Measurements from ENCODE around the gene OPCML. TPM values are rescaled to one million over a fixed set of nuclear protein-coding genes. Genes with fewer than 3 reads are reported as not detected.
A peak's percentile ranks its signal among the peaks of the same experiment; 100 is the strongest.

OPCML gene
- polyA plus RNA-seq, 4 donors, result 14.9 to 18.5 (median 15.9) TPM

GRCh38 chr11:133007027-133007584, 525.2 kb downstream of the OPCML start:
- no peak for DNase-seq (ENCODE audit: low read depth in 4 of 4, low spot score in 3 of 4)

- DNase-seq (ENCODE audit: low read depth in 4 of 4, low spot score in 3 of 4), result no peak
Observed at GRCh38 chr11:133004369-133004768, 527.9 kb downstream of the OPCML start.

DNA sequence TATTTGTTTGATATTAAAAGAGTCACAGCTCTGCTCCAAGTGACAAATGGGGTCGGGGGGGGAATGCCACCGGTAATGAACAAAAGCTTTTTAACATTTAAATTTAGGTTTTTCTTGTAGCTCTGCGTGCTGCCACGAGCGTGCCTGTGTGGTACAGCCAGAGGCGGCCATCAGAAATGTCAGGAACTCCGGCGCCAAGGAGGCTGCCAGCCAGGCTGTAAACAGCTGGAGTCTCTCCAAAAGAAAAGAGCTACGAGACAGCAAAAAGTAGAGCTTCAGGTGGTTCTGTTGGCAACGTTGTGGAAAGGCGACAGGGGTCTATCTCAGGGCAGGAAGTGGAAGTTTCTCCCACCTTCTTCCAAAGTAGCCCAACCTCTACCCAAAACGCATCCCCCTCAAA, 532.8 kb downstream of the OPCML start:
- DNase-seq (ENCODE audit: low read depth in 4 of 4, low spot score in 3 of 4), result no peak

DNA sequence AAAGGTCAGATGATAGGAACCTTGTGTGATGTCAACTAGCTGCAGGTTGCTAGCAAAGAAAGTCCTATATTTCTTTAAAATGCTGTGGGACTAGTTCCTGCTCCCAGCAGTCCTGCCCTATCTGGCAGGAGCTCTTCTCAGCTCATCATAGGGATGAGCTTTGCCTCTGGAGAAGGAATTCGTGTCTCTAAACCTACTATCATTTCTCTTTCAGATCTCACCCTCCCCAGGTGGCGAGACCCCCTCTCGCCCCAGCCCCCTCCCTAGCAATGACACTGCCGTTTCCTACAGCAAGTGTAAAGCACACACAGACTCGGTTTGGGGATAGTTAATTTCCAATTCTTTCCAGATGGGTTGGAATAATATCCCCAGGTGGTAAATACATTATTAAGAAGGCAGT, 533.3 kb downstream of the OPCML start:
- DNase-seq (ENCODE audit: low read depth in 4 of 4, low spot score in 3 of 4), result no peak

DNA sequence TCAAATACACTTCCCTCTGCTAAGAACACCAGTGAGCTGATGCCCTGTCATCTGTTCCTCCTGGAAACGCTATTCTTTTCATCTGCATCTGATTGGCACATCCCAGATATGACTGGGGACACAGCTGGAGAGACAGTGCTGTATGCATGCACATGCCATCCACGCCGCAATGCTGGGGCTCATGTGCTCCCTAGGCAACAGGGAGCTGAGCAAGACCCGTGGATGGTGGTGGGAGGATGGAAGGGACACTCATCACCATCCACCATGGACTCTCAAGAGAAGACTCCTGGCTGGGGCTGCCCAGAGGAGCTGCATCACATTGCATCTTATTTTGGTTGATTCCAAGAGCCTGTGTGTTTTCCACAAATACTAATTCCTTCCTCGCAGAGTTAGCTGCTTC, 534.9 kb downstream of the OPCML start:
- no peak for DNase-seq (ENCODE audit: low read depth in 4 of 4, low spot score in 3 of 4)

GRCh38 chr11:132994966-132995365, 537.3 kb downstream of the OPCML start:
- no peak for DNase-seq (ENCODE audit: low read depth in 4 of 4, low spot score in 3 of 4)

- peak in 2 of 4 donors; percentile 44 to 47 for DNase-seq (ENCODE audit: low read depth in 4 of 4, low spot score in 3 of 4)
Observed at GRCh38 chr11:132993991-132994502, 538.3 kb downstream of the OPCML start.

- DNase-seq (ENCODE audit: low read depth in 4 of 4, low spot score in 3 of 4), result no peak
Observed at GRCh38 chr11:132992838-132993631, 539.3 kb downstream of the OPCML start.

GRCh38 chr11:132988411-132988810, 543.9 kb downstream of the OPCML start:
- no peak for DNase-seq (ENCODE audit: low read depth in 4 of 4, low spot score in 3 of 4)

GRCh38 chr11:132987936-132988335, 544.4 kb downstream of the OPCML start:
- no peak for DNase-seq (ENCODE audit: low read depth in 4 of 4, low spot score in 3 of 4)

- no peak for DNase-seq (ENCODE audit: low read depth in 4 of 4, low spot score in 3 of 4)
Observed at GRCh38 chr11:132983641-132983978, 548.7 kb downstream of the OPCML start.

DNA sequence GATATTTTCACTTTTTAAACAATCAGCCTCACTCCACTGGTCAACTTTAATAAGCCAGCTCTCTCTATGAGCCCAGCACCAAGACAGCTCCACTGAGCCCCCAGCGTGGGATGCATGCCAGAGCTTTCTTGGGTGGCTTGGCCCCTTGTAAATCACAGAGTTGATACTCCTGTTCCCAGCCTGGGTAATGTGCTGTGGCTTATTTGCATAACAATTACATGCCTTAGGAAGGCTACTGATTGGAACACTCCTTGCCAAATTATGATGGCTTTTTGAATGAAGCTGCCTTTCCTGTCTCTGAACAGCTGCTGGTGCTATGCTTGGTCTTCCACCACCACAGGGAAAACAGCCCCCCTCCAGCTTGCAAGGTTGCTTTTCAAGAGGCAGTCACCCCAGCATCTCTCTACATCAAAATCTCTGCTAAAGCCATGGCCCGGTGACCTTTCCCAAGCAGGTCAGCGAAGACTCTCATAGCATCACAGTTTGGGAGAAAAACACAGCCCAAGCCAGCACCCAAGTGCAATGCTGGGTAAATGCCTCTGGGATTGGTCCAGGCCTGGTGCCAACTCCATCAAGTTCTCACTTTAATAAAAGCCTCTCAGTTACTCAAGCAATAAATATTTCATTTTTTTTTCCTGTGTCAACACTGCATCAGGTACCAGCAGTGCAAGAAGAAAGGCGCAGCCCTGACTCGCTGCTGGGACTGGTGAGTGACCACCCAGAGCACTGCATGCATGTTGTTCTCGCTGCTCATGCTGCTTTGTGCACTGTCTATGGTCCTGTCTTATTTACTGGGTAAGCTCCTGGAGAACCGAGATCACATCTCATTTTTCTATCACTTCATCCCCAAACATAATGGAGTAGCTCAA, 549.3 kb downstream of the OPCML start:
- no peak for DNase-seq (ENCODE audit: low read depth in 4 of 4, low spot score in 3 of 4)

- DNase-seq (ENCODE audit: low read depth in 4 of 4, low spot score in 3 of 4), result no peak
Observed at GRCh38 chr11:132981131-132981956, 551.0 kb downstream of the OPCML start.

DNA sequence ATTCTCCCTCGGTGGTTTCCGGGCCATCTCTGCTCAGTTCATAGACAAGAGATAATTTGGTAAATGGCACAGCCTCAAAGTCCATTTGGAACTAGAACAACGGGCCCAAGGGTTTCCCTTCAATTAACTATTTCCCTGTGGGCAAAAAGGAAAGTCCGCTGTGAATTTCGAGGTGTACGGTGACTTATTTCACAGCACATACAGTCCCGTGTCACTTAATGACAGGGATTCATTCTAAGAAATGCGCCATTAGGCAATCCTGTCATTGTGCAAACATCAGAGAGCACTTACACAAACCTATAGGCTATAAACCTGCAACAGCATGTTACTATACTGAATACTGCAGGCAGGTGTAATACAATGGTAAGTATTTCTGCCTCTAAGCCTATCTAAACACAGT, 551.6 kb downstream of the OPCML start:
- no peak for DNase-seq (ENCODE audit: low read depth in 4 of 4, low spot score in 3 of 4)

DNA sequence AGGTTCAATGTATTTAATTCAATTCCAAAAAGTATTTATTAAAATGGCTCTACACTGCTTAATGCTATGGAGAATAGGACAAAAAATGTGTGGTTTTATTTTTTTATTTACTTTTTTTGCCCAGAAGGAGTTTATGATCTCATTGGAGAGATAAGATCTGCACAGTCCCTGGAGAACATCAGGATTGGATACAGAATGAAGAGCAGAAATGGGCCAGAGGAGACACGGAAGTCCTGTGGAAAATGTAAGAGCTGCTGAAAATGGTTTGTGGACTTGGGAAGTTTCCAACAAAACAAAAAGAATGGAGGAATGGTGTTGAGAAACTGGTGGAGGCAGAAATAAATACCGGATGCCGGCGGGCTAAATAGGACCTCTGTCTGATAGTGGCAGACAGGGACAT, 554.6 kb downstream of the OPCML start:
- no peak for DNase-seq (ENCODE audit: low read depth in 4 of 4, low spot score in 3 of 4)

DNA sequence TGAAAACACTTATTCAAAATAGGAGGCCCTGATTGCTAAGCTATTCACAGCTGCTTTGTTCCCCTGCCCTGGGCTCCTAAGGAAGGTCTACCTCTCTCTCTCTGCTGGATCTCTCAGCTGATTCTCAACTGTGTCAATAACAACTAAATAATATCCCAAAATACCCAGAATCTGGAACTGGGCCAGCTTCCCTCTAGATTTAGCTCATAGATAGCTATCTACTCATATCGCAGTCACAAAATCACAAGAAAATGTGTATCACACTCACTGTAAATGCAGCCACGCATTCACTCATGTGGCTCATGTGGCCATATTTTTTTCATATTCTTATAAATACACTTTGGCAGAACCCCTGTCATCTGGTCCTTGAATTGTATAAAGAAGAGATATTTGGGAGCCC, 555.1 kb downstream of the OPCML start:
- no peak for DNase-seq (ENCODE audit: low read depth in 4 of 4, low spot score in 3 of 4)

GRCh38 chr11:132976115-132976514, 556.2 kb downstream of the OPCML start:
- no peak for DNase-seq (ENCODE audit: low read depth in 4 of 4, low spot score in 3 of 4)

- DNase-seq (ENCODE audit: low read depth in 4 of 4, low spot score in 3 of 4), result no peak
Observed at GRCh38 chr11:132973686-132974085, 558.6 kb downstream of the OPCML start.

DNA sequence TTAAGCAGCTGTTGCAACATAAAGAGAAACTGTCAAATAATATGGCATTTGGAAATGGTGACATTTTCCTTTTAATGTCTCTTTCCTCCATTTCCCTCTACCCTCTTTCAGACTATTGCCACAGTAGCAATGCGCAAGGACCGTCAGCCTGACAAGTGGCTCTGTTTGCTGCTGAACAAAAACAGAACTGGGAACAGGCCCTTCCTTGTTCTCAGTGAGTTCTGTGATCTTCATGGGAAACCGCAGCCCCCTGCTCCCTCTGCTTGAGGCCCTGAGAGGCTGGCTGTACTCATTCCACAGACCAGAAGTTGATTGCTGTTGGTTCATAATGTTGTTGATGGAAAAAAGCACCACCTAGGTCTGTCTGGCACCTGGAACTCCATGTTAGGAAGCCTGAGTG, 559.7 kb downstream of the OPCML start:
- no peak for DNase-seq (ENCODE audit: low read depth in 4 of 4, low spot score in 3 of 4)

DNA sequence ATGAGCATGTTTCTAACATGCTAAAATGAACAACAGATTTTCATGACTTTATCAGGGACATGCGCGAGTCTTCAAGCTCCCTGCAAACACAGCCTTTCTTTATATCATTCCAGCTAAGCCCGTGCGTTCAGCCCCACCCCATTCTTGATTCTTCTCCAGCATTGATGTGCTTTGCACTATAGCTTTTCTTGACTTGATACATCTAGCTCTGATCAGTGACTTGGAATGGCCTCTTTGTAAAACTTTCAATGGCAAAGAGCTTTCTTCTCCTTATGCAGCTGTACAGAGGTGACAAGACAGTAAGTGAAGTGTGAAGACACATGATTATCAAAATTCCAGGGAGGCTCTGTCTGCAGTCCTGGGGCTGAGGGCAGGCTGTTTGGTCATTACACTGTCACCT, 561.0 kb downstream of the OPCML start:
- no peak for DNase-seq (ENCODE audit: low read depth in 4 of 4, low spot score in 3 of 4)

DNA sequence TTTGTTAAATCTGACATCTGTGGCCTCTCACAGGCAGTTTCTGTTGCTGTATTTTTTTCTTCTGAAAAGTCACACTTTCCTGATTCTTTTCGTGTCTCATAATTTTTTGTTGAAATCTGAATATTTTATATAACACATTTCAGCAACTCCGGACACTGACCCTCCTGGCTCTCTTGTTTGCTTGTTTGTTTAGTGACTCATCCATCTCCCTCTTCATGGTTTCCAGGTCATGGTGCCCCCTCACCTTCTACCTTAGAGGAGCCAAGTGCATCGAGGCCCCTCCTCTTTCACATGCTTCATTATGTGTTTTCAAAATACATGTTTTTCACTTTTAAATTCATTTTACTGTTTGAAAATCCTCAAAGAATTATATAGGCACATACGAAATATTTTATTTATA, 562.4 kb downstream of the OPCML start:
- DNase-seq (ENCODE audit: low read depth in 4 of 4, low spot score in 3 of 4), result no peak
